Breast epithelium (tissue), 4 donors: ENCODE results near the gene CIART. TPM values are rescaled to one million over a fixed set of nuclear protein-coding genes. Genes with fewer than 3 reads are reported as not detected.

Experiments
- DNase-seq, 2 donors: peaks; one replicate each; pipeline ENCODE4 v3.0.0-alpha.2; 2019; ENCODE audit warnings: low spot score in 2 of 2
- H3K27ac ChIP-seq, 2 donors: fragments of 200-600 bp; sonication (generic) in 1 of 2; one replicate each; pipeline ENCODE4 v1.5.1; 2016 to 2019; ENCODE audit warnings: mild to moderate bottlenecking in 1 of 2
- H3K27me3 ChIP-seq, 2 donors: fragments of 200-600 bp; sonication (generic) in 1 of 2; one replicate each; pipeline versions ENCODE4 v1.5.1 to v1.6.0; 2017 to 2019; ENCODE audit warnings: control low read depth in 1 of 2, mild to moderate bottlenecking in 1 of 2
- H3K36me3 ChIP-seq: fragments of 200-600 bp; one replicate; pipeline ENCODE4 v1.5.1; 2019
- H3K4me1 ChIP-seq, 2 donors: fragments of 200-600 bp; sonication (generic); one replicate each; pipeline ENCODE4 v1.5.1; 2016 to 2019; ENCODE audit warnings: control low read depth in 1 of 2
- H3K4me3 ChIP-seq, 3 donors: fragments of 200-600 bp; sonication (generic); 1 replicate in 2 of 3; 2 replicates in 1 of 3; pipeline ENCODE4 v1.5.1; 2016 to 2019; ENCODE audit warnings: mild to moderate bottlenecking in 3 of 3, moderate library complexity in 2 of 3
- H3K9me3 ChIP-seq, 2 donors: fragments of 200-600 bp; sonication (generic) in 1 of 2; one replicate each; pipeline ENCODE4 v1.5.1; 2016 to 2019; ENCODE audit warnings: control low read depth in 1 of 2
- CTCF ChIP-seq, 3 donors: fragments of 450-650 bp; IDR thresholded peaks; one replicate each; pipeline ENCODE4 v1.5.1; 2016 to 2017; ENCODE audit warnings: antibody characterized with exemption in 3 of 3, mild to moderate bottlenecking in 3 of 3, moderate library complexity in 3 of 3
- POLR2A ChIP-seq: fragments of 450-650 bp; IDR thresholded peaks from one replicate; pipeline ENCODE4 v1.6.1; 2016; ENCODE audit warnings: antibody characterized with exemption, mild to moderate bottlenecking, moderate library complexity
- POLR2AphosphoS5 ChIP-seq, 3 donors: sonication (generic); formaldehyde crosslinking; IDR thresholded peaks; one replicate each; pipeline ENCODE4 v1.6.1; 2017; ENCODE audit warnings: antibody characterized with exemption in 3 of 3
- intact Hi-C: fragments of 100-400 bp; cut with DNase I; formaldehyde crosslinking; loops from one replicate; pipeline ENCODE4 v1.15.1; 2023; ENCODE audit warnings: low total_unique reads
- total RNA-seq, 3 donors: library from RNA; depleted of rRNA; stranded (reverse); fragments of >200 nt; gene quantifications; one replicate each; pipeline ENCODE4 v1.1.0, GENCODE V29; 2016

Gene CIART
- total RNA-seq, 3 donors from 2014 or later, result 2.6 to 7.4 (median 4.3) TPM

GRCh38 chr1:150280138-150280707 is 2.1 kb upstream of the CIART start:
- Histone ChIP-seq H3K4me1 (peaks cover 0 to 6% of the 10 kb centered on the region in 2 donors), H3K27me3 (no peaks in the 10 kb centered on the region), H3K4me3 (no peak overlapping the region), H3K9me3 (no peaks in the 10 kb centered on the region), H3K27ac (peak overlapping the region; percentile 89 to 91), H3K36me3 (no peaks in the 10 kb centered on the region)
- intact Hi-C loops, result no loop called here
- no peak for DNase-seq
- TF ChIP-seq POLR2A (no peak), POLR2AphosphoS5 (IDR thresholded peaks at IDR 0.05) (no peak), CTCF (IDR thresholded peaks at IDR 0.05) (no peak)

- no peaks in the 10 kb centered on the region for H3K9me3 ChIP-seq
- H3K4me3 ChIP-seq, result peak overlapping the region; percentile 43 to 75 (median 59)
- peaks cover 2% of the 10 kb centered on the region for H3K36me3 ChIP-seq
- TF ChIP-seq POLR2AphosphoS5 (IDR thresholded peaks at IDR 0.05), result peak in 1 of 3 donors; percentile 43
- TF ChIP-seq POLR2A, result no peak
- TF ChIP-seq CTCF (IDR thresholded peaks at IDR 0.05), result peak; percentile 62 to 70 (median 68)
- intact Hi-C loops, result no loop called here
- peak overlapping the region; percentile 89 to 91 for H3K27ac ChIP-seq
- peaks cover 0 to 6% of the 10 kb centered on the region in 2 donors for H3K4me1 ChIP-seq
- H3K27me3 ChIP-seq, result no peaks in the 10 kb centered on the region
- peak in 1 of 2 donors; percentile 50 for DNase-seq
Measured at GRCh38 chr1:150281221-150281757, 1.1 kb upstream of the CIART start.

- peaks cover 6% of the 10 kb centered on the region for H3K36me3 ChIP-seq
- peak overlapping the region; percentile 43 to 75 (median 59) for H3K4me3 ChIP-seq
- H3K27ac ChIP-seq, result peak overlapping the region; percentile 85 to 91
- no peaks in the 10 kb centered on the region for H3K27me3 ChIP-seq
- TF ChIP-seq CTCF (IDR thresholded peaks at IDR 0.05) (no peak), POLR2AphosphoS5 (IDR thresholded peaks at IDR 0.05) (peak in 2 of 3 donors; percentile 2 to 24), POLR2A (no peak)
- H3K4me1 ChIP-seq, result peaks cover 0 to 6% of the 10 kb centered on the region in 2 donors
- no peaks in the 10 kb centered on the region for H3K9me3 ChIP-seq
- DNase-seq, result peak; percentile 56 to 60
- intact Hi-C loops, result no loop called here
Measured at GRCh38 chr1:150282558-150282958, 204 bp downstream of the CIART start.

GRCh38 chr1:150283260-150283659 is 906 bp downstream of the CIART start:
- H3K9me3 ChIP-seq, result no peaks in the 10 kb centered on the region
- intact Hi-C loops, result no loop called here
- DNase-seq, result no peak
- peak overlapping the region; percentile 85 to 91 for H3K27ac ChIP-seq
- H3K27me3 ChIP-seq, result no peaks in the 10 kb centered on the region
- peak overlapping the region; percentile 43 to 75 (median 59) for H3K4me3 ChIP-seq
- TF ChIP-seq POLR2A, result no peak
- TF ChIP-seq CTCF (IDR thresholded peaks at IDR 0.05), result no peak
- TF ChIP-seq POLR2AphosphoS5 (IDR thresholded peaks at IDR 0.05), result no peak
- H3K36me3 ChIP-seq, result peaks cover 6% of the 10 kb centered on the region
- peaks cover 0 to 6% of the 10 kb centered on the region in 2 donors for H3K4me1 ChIP-seq

- H3K27ac ChIP-seq, result no peak overlapping the region
- DNase-seq, result no peak
- no peaks in the 10 kb centered on the region for H3K4me1 ChIP-seq
- no peak overlapping the region for H3K4me3 ChIP-seq
- H3K9me3 ChIP-seq, result no peaks in the 10 kb centered on the region
- intact Hi-C loops, result no loop called here
- no peak for TF ChIP-seq CTCF (IDR thresholded peaks at IDR 0.05)
- no peak for TF ChIP-seq POLR2AphosphoS5 (IDR thresholded peaks at IDR 0.05)
- no peak for TF ChIP-seq POLR2A
- peaks cover 6% of the 10 kb centered on the region for H3K36me3 ChIP-seq
- H3K27me3 ChIP-seq, result no peaks in the 10 kb centered on the region
Measured at GRCh38 chr1:150288382-150288781, 6.0 kb downstream of the CIART start.
